Endodermal cell (in vitro differentiated cells): ENCODE data around the gene CMIP. TPM values are rescaled to one million over a fixed set of nuclear protein-coding genes. Genes with fewer than 3 reads are reported as not detected.

Experiments used
- DNase-seq: peaks from one replicate; pipeline ENCODE4 v3.0.0-alpha.2; 2017
- H3K27ac ChIP-seq: 2 replicates; pipeline ENCODE4 v1.5.1; 2013; ENCODE audit warnings: mild to moderate bottlenecking, low read depth, low read length, moderate library complexity
- H3K27me3 ChIP-seq: 2 replicates; pipeline ENCODE4 v1.6.1; 2013; ENCODE audit warnings: mild to moderate bottlenecking, low read length, moderate library complexity; ENCODE audit not compliant: insufficient read depth, control insufficient read depth, poor library complexity, severe bottlenecking
- H3K36me3 ChIP-seq: 2 replicates; pipeline ENCODE4 v1.7.0; 2013; ENCODE audit warnings: mild to moderate bottlenecking, low read length, moderate library complexity; ENCODE audit not compliant: control insufficient read depth, insufficient read depth
- H3K4me1 ChIP-seq: one replicate; pipeline ENCODE4 v1.7.0; 2013; ENCODE audit warnings: low read length; ENCODE audit not compliant: control insufficient read depth, insufficient read depth
- H3K4me3 ChIP-seq: 2 replicates; pipeline ENCODE4 v1.5.1; 2013; ENCODE audit warnings: mild to moderate bottlenecking, low read length, moderate library complexity
- H3K9ac ChIP-seq: 2 replicates; pipeline ENCODE4 v1.6.1; 2013; ENCODE audit warnings: mild to moderate bottlenecking, low read length, moderate library complexity; ENCODE audit not compliant: poor library complexity, severe bottlenecking; ENCODE audit errors: extremely low read depth
- H3K9me3 ChIP-seq: 2 replicates; pipeline ENCODE4 v1.6.1; 2013; ENCODE audit warnings: mild to moderate bottlenecking, low read length, moderate library complexity; ENCODE audit not compliant: control insufficient read depth
- H3K27ac Mint-ChIP-seq: 2 replicates; pipeline ENCODE4 v1.8.0; 2020; ENCODE audit warnings: mixed read lengths
- H3K27me3 Mint-ChIP-seq: 2 replicates; pipeline ENCODE4 v1.8.0; 2021; ENCODE audit warnings: mild to moderate bottlenecking, mixed read lengths; ENCODE audit not compliant: insufficient read depth
- H3K36me3 Mint-ChIP-seq: 2 replicates; pipeline ENCODE4 v1.8.0; 2020; ENCODE audit warnings: low read depth, mixed read lengths
- H3K4me1 Mint-ChIP-seq: 2 replicates; pipeline ENCODE4 v1.8.0; 2020; ENCODE audit warnings: mixed read lengths
- H3K4me3 Mint-ChIP-seq: 2 replicates; pipeline ENCODE4 v1.8.0; 2020; ENCODE audit warnings: mild to moderate bottlenecking, moderate library complexity, mixed read lengths
- H3K9me3 Mint-ChIP-seq: 2 replicates; pipeline ENCODE4 v1.8.0; 2020; ENCODE audit warnings: mild to moderate bottlenecking, mixed read lengths
- WGBS, 2 experiments: methylation state at CpG; one replicate each; pipeline versions ENCODE4 v1.1.5 to v1.1.7; 2013; ENCODE audit warnings: missing lambda C conversion rate in 2 of 2, mixed read lengths in 1 of 2; ENCODE audit not compliant: insufficient coverage in 1 of 2, insufficient read length in 1 of 2; 5-methylcytosine and 5-hydroxymethylcytosine counted together
- total RNA-seq, 2 donors: library from RNA; stranded (reverse); fragmentation: NEBNext Ultra II Directional in 1 of 2; extraction: Animal tissue kit (Norgen Biotek cat#: 25700) in 1 of 2; gene quantifications; 2 replicates in 1 of 2; 3 replicates in 1 of 2; pipeline ENCODE4 v1.2.1, GENCODE V29; 2021
- TF ChIP-seq, protein P1 (sequence below): fragments of 200-600 bp; sonication (generic); conservative IDR thresholded peaks from 2 replicates; pipeline ENCODE4 v1.5.0; 2021; ENCODE audit warnings: antibody characterized with exemption, mild to moderate bottlenecking

CMIP gene
- total RNA-seq, 2 donors from 2014 or later = 64.0 to 64.7 TPM

GRCh38 chr16:81531419-81531821 lies 86.8 kb downstream of the CMIP start:
- Histone ChIP-seq H3K36me3 (peaks cover 13% of the 10 kb centered on the region), H3K27me3 (no peaks in the 10 kb centered on the region), H3K9me3 (peaks cover 12% of the 10 kb centered on the region), H3K4me3 (no peak overlapping the region), H3K4me1 (no peaks in the 10 kb centered on the region), H3K9ac (no peak overlapping the region), H3K27ac (peak overlapping the region; percentile 22)
- Mint-ChIP-seq H3K4me1 (no peaks in the 10 kb centered on the region), H3K4me3 (no peak overlapping the region), H3K27ac (peak overlapping the region; percentile 39), H3K27me3 (no peaks in the 10 kb centered on the region), H3K9me3 (peaks cover 12% of the 10 kb centered on the region), H3K36me3 (peaks cover 26% of the 10 kb centered on the region)
- WGBS, 2 experiments = 93 to 100% methylated on average over 7 to 11 of the region's 11 CpGs
- DNase-seq = no peak
- TF ChIP-seq, protein P1, sequence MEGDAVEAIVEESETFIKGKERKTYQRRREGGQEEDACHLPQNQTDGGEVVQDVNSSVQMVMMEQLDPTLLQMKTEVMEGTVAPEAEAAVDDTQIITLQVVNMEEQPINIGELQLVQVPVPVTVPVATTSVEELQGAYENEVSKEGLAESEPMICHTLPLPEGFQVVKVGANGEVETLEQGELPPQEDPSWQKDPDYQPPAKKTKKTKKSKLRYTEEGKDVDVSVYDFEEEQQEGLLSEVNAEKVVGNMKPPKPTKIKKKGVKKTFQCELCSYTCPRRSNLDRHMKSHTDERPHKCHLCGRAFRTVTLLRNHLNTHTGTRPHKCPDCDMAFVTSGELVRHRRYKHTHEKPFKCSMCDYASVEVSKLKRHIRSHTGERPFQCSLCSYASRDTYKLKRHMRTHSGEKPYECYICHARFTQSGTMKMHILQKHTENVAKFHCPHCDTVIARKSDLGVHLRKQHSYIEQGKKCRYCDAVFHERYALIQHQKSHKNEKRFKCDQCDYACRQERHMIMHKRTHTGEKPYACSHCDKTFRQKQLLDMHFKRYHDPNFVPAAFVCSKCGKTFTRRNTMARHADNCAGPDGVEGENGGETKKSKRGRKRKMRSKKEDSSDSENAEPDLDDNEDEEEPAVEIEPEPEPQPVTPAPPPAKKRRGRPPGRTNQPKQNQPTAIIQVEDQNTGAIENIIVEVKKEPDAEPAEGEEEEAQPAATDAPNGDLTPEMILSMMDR = no peak

- Histone ChIP-seq H3K9me3 (peaks cover 3% of the 10 kb centered on the region), H3K4me3 (no peak overlapping the region), H3K27ac (no peak overlapping the region), H3K36me3 (peaks cover 19% of the 10 kb centered on the region), H3K9ac (no peak overlapping the region), H3K27me3 (no peaks in the 10 kb centered on the region), H3K4me1 (no peaks in the 10 kb centered on the region)
- 90 to 93% methylated on average over 12 to 19 of the region's 19 CpGs for WGBS, 2 experiments
- H3K27me3 Mint-ChIP-seq = no peaks in the 10 kb centered on the region
- H3K4me1 Mint-ChIP-seq = no peaks in the 10 kb centered on the region
- no peak for DNase-seq
- H3K4me3 Mint-ChIP-seq = no peak overlapping the region
- peak overlapping the region; percentile 61 for H3K27ac Mint-ChIP-seq
- peaks cover 23% of the 10 kb centered on the region for H3K36me3 Mint-ChIP-seq
- peaks cover 7% of the 10 kb centered on the region for H3K9me3 Mint-ChIP-seq
- TF ChIP-seq, protein P1 = no peak
Measured at GRCh38 chr16:81532491-81533174, 88.0 kb downstream of the CMIP start.

GRCh38 chr16:81533175-81533507 lies 88.5 kb downstream of the CMIP start:
- H3K36me3 ChIP-seq = peaks cover 19% of the 10 kb centered on the region
- 69 to 76% methylated on average over 3 of the region's 3 CpGs for WGBS, 2 experiments
- Mint-ChIP-seq H3K27me3 (no peaks in the 10 kb centered on the region), H3K4me1 (no peaks in the 10 kb centered on the region), H3K27ac (peak overlapping the region; percentile 6), H3K36me3 (peaks cover 22% of the 10 kb centered on the region), H3K4me3 (no peak overlapping the region), H3K9me3 (peaks cover 6% of the 10 kb centered on the region)
- no peaks in the 10 kb centered on the region for H3K4me1 ChIP-seq
- no peak for DNase-seq
- H3K4me3 ChIP-seq = no peak overlapping the region
- TF ChIP-seq, protein P1 = no peak
- H3K9ac ChIP-seq = no peak overlapping the region
- no peaks in the 10 kb centered on the region for H3K9me3 ChIP-seq
- no peaks in the 10 kb centered on the region for H3K27me3 ChIP-seq
- H3K27ac ChIP-seq = no peak overlapping the region
